ENCODE results near the gene ZNF19. TPM values are rescaled to one million over a fixed set of nuclear protein-coding genes. Genes with fewer than 3 reads are reported as not detected.

The ZNF19 gene
- total RNA-seq, 1 donor from 2014 or later, result 18.3 TPM

GRCh38 chr16:71460236-71460635, 28.9 kb downstream of the ZNF19 start:
- intact Hi-C loops (cut with DNase I), result no loop called here
- no peak for ATAC-seq
- no peak for DNase-seq

GRCh38 chr16:71459510-71459909, 29.6 kb downstream of the ZNF19 start:
- no peak overlapping the region for H3K27ac ChIP-seq
- ATAC-seq, result no peak
- DNase-seq, result no peak
- no peaks in the 10 kb centered on the region for H3K9me3 ChIP-seq
- H3K4me3 ChIP-seq, result no peak overlapping the region
- TF ChIP-seq, protein P1, sequence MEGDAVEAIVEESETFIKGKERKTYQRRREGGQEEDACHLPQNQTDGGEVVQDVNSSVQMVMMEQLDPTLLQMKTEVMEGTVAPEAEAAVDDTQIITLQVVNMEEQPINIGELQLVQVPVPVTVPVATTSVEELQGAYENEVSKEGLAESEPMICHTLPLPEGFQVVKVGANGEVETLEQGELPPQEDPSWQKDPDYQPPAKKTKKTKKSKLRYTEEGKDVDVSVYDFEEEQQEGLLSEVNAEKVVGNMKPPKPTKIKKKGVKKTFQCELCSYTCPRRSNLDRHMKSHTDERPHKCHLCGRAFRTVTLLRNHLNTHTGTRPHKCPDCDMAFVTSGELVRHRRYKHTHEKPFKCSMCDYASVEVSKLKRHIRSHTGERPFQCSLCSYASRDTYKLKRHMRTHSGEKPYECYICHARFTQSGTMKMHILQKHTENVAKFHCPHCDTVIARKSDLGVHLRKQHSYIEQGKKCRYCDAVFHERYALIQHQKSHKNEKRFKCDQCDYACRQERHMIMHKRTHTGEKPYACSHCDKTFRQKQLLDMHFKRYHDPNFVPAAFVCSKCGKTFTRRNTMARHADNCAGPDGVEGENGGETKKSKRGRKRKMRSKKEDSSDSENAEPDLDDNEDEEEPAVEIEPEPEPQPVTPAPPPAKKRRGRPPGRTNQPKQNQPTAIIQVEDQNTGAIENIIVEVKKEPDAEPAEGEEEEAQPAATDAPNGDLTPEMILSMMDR (IDR thresholded peaks at IDR 0.05), result no peak
- peaks cover 22% of the 10 kb centered on the region for H3K4me1 ChIP-seq
- H3K36me3 ChIP-seq, result peaks cover 21% of the 10 kb centered on the region
- intact Hi-C loops (cut with DNase I), result no loop called here
- no peaks in the 10 kb centered on the region for H3K27me3 ChIP-seq (ENCODE audit: low read depth)

More at GRCh38 chr16:71460236-71460635, 28.9 kb downstream of the ZNF19 start:
- H3K36me3 ChIP-seq, result peaks cover 14% of the 10 kb centered on the region
- H3K9me3 ChIP-seq, result no peaks in the 10 kb centered on the region
- no peak overlapping the region for H3K4me3 ChIP-seq
- H3K27ac ChIP-seq, result no peak overlapping the region
- TF ChIP-seq, protein P1 (IDR thresholded peaks at IDR 0.05), result no peak
- H3K4me1 ChIP-seq, result peaks cover 22% of the 10 kb centered on the region
- no peaks in the 10 kb centered on the region for H3K27me3 ChIP-seq (ENCODE audit: low read depth)

GRCh38 chr16:71456801-71457200, 32.3 kb downstream of the ZNF19 start:
- intact Hi-C loops (cut with DNase I), result no loop called here
- Histone ChIP-seq H3K4me1 (peaks cover 15% of the 10 kb centered on the region), H3K4me3 (no peak overlapping the region), H3K27ac (no peak overlapping the region), H3K27me3 (ENCODE audit: low read depth) (no peaks in the 10 kb centered on the region), H3K9me3 (peaks cover 6% of the 10 kb centered on the region), H3K36me3 (peaks cover 45% of the 10 kb centered on the region)
- TF ChIP-seq, protein P1 (IDR thresholded peaks at IDR 0.05), result no peak
- ATAC-seq (no peak), DNase-seq (no peak)

GRCh38 chr16:71453036-71453435, 36.1 kb downstream of the ZNF19 start:
- ATAC-seq, result no peak
- H3K36me3 ChIP-seq, result peaks cover 83% of the 10 kb centered on the region
- no peak for DNase-seq
- no peak overlapping the region for H3K27ac ChIP-seq
- no peak overlapping the region for H3K4me3 ChIP-seq
- H3K27me3 ChIP-seq (ENCODE audit: low read depth), result no peaks in the 10 kb centered on the region
- intact Hi-C loops (cut with DNase I), result no loop called here
- TF ChIP-seq, protein P1 (IDR thresholded peaks at IDR 0.05), result no peak
- H3K9me3 ChIP-seq, result peaks cover 43% of the 10 kb centered on the region
- no peaks in the 10 kb centered on the region for H3K4me1 ChIP-seq

- Histone ChIP-seq H3K4me1 (no peaks in the 10 kb centered on the region), H3K27ac (no peak overlapping the region), H3K27me3 (ENCODE audit: low read depth) (no peaks in the 10 kb centered on the region), H3K9me3 (peaks cover 83% of the 10 kb centered on the region), H3K36me3 (peaks cover 60% of the 10 kb centered on the region), H3K4me3 (no peak overlapping the region)
- intact Hi-C loops (cut with DNase I), result no loop called here
- ATAC-seq (no peak), DNase-seq (no peak)
- TF ChIP-seq, protein P1 (IDR thresholded peaks at IDR 0.05), result no peak
Measured at GRCh38 chr16:71449020-71449419, 40.1 kb downstream of the ZNF19 start.
